Activated T-cell treated with anti-CD3 and anti-CD28 coated beads for 1 hour (primary cell): ENCODE measurements around the gene ATAD3C.

ENCODE experiments used
- DNase-seq: peaks from one replicate; pipeline ENCODE4 v3.0.0-alpha.2; 2020; ENCODE audit warnings: low read depth

The ATAD3C gene

GRCh38 chr1:1431845-1432273 lies 17.6 kb upstream of the ATAD3C start:
- no peak for DNase-seq

GRCh38 chr1:1432274-1432950 lies 17.1 kb upstream of the ATAD3C start:
- no peak for DNase-seq

GRCh38 chr1:1432951-1433803 lies 16.3 kb upstream of the ATAD3C start:
- DNase-seq, result no peak

GRCh38 chr1:1433804-1434130 lies 15.7 kb upstream of the ATAD3C start:
- no peak for DNase-seq

GRCh38 chr1:1434131-1434823 lies 15.2 kb upstream of the ATAD3C start:
- no peak for DNase-seq

GRCh38 chr1:1434824-1435105 lies 14.7 kb upstream of the ATAD3C start:
- DNase-seq, result no peak

- peak; percentile 46 for DNase-seq
Observed at GRCh38 chr1:1435106-1435903, 14.2 kb upstream of the ATAD3C start, which contains the start of gene VWA1. VWA1 (plus strand) TSS chr1:1435690; CDS start chr1:1435749, 59 bp downstream.

GRCh38 chr1:1435911-1436629 lies 13.4 kb upstream of the ATAD3C start:
- DNase-seq, result no peak

GRCh38 chr1:1436630-1437032 lies 12.9 kb upstream of the ATAD3C start:
- DNase-seq, result no peak

GRCh38 chr1:1437033-1437903 lies 12.2 kb upstream of the ATAD3C start:
- no peak for DNase-seq

GRCh38 chr1:1437904-1438376 lies 11.5 kb upstream of the ATAD3C start:
- no peak for DNase-seq

- no peak for DNase-seq
Observed at GRCh38 chr1:1438531-1439381, 10.7 kb upstream of the ATAD3C start.

- DNase-seq, result no peak
Observed at GRCh38 chr1:1439546-1440261, 9.8 kb upstream of the ATAD3C start.

- no peak for DNase-seq
Observed at GRCh38 chr1:1440262-1441001, 9.1 kb upstream of the ATAD3C start.

GRCh38 chr1:1441002-1441888 lies 8.2 kb upstream of the ATAD3C start:
- peak; percentile 56 for DNase-seq

GRCh38 chr1:1442069-1442770 lies 7.3 kb upstream of the ATAD3C start:
- no peak for DNase-seq
